H9 (cell line): Measurements from ENCODE around the gene VCX3B. TPM values are rescaled to one million over a fixed set of nuclear protein-coding genes. Genes with fewer than 3 reads are reported as not detected.

ENCODE experiments used
- DNase-seq: peaks from one replicate; pipeline ENCODE4 v3.0.0-alpha.2; 2017
- H2AFZ ChIP-seq: one replicate; pipeline ENCODE4 v1.6.1; 2013; ENCODE audit warnings: mild to moderate bottlenecking, low read length, control low read depth, moderate library complexity
- H2AK5ac ChIP-seq: 2 replicates; pipeline ENCODE4 v1.6.1; 2013; ENCODE audit warnings: low read length, control low read depth, mixed read lengths; ENCODE audit not compliant: insufficient read length
- H2BK120ac ChIP-seq: one replicate; pipeline ENCODE4 v1.6.1; 2013; ENCODE audit warnings: low read depth, mild to moderate bottlenecking, low read length, control low read depth, inconsistent platforms; ENCODE audit not compliant: poor library complexity, severe bottlenecking
- H2BK12ac ChIP-seq: 2 replicates; pipeline ENCODE4 v1.6.1; 2013; ENCODE audit warnings: low read length, control low read depth, mixed read lengths, low read depth; ENCODE audit not compliant: insufficient read length
- H2BK15ac ChIP-seq: 2 replicates; pipeline ENCODE4 v1.6.1; 2013; ENCODE audit warnings: low read depth, low read length, control low read depth
- H2BK20ac ChIP-seq: one replicate; pipeline ENCODE4 v1.6.1; 2013; ENCODE audit warnings: low read depth, mild to moderate bottlenecking, low read length, control low read depth, inconsistent platforms; ENCODE audit not compliant: poor library complexity, severe bottlenecking
- H2BK5ac ChIP-seq: 2 replicates; pipeline ENCODE4 v1.6.1; 2013; ENCODE audit warnings: low read length, control low read depth, mixed read lengths; ENCODE audit not compliant: insufficient read length
- H3K14ac ChIP-seq: 2 replicates; pipeline ENCODE4 v1.6.1; 2013; ENCODE audit warnings: low read length, control low read depth; ENCODE audit not compliant: insufficient read depth
- H3K18ac ChIP-seq: 2 replicates; pipeline ENCODE4 v1.6.1; 2013; ENCODE audit warnings: low read depth, mild to moderate bottlenecking, mixed read lengths, low read length, control low read depth; ENCODE audit not compliant: insufficient read length
- H3K23ac ChIP-seq: 2 replicates; pipeline ENCODE4 v1.6.1; 2013; ENCODE audit warnings: low read length, control low read depth, mixed read lengths, low read depth; ENCODE audit not compliant: insufficient read length
- H3K23me2 ChIP-seq: 2 replicates; pipeline ENCODE4 v1.6.1; 2013; ENCODE audit warnings: low read depth, mild to moderate bottlenecking, mixed read lengths, low read length, control low read depth; ENCODE audit not compliant: insufficient read length, poor library complexity, severe bottlenecking
- H3K27ac ChIP-seq: 2 replicates; pipeline ENCODE4 v1.5.1; 2013; ENCODE audit warnings: low read length, control low read depth, mixed read lengths, low read depth; ENCODE audit not compliant: insufficient read length
- H3K27me3 ChIP-seq: 2 replicates; pipeline ENCODE4 v1.6.1; 2013; ENCODE audit warnings: low read length, control low read depth, inconsistent platforms; ENCODE audit not compliant: insufficient read depth
- H3K4ac ChIP-seq: 2 replicates; pipeline ENCODE4 v1.6.1; 2013; ENCODE audit warnings: low read depth, mild to moderate bottlenecking, control low read depth, inconsistent platforms, low read length, moderate library complexity
- H3K4me1 ChIP-seq: 2 replicates; pipeline ENCODE4 v1.6.1; 2013; ENCODE audit warnings: low read length, control low read depth, inconsistent platforms; ENCODE audit not compliant: insufficient read depth
- H3K4me2 ChIP-seq: 2 replicates; pipeline ENCODE4 v1.6.1; 2013; ENCODE audit warnings: low read length, control low read depth, mixed read lengths; ENCODE audit not compliant: insufficient read length, insufficient read depth
- H3K56ac ChIP-seq: 2 replicates; pipeline ENCODE4 v1.6.1; 2013; ENCODE audit warnings: low read depth, mild to moderate bottlenecking, mixed read lengths, low read length, control low read depth; ENCODE audit not compliant: insufficient read length
- H3K79me1 ChIP-seq: 2 replicates; pipeline ENCODE4 v1.6.1; 2013; ENCODE audit warnings: low read depth, mild to moderate bottlenecking, moderate library complexity, low read length, control low read depth, inconsistent platforms; ENCODE audit not compliant: insufficient read depth, poor library complexity, severe bottlenecking
- H3K79me2 ChIP-seq: 2 replicates; pipeline ENCODE4 v1.6.1; 2013; ENCODE audit warnings: low read length, control low read depth, inconsistent platforms; ENCODE audit not compliant: insufficient read depth
- H3K9ac ChIP-seq: 2 replicates; pipeline ENCODE4 v1.6.1; 2013; ENCODE audit warnings: low read length, control low read depth, mixed read lengths; ENCODE audit not compliant: insufficient read length; ENCODE audit errors: extremely low read depth
- H3K9me3 ChIP-seq: one replicate; pipeline ENCODE4 v1.6.1; 2013; ENCODE audit warnings: low read depth, low read length, inconsistent platforms; ENCODE audit not compliant: control insufficient read depth
- H3T11ph ChIP-seq: one replicate; pipeline ENCODE4 v1.6.1; 2013; ENCODE audit warnings: mild to moderate bottlenecking, low read length, control low read depth, inconsistent platforms
- H4K20me1 ChIP-seq: one replicate; pipeline ENCODE4 v1.6.1; 2013; ENCODE audit not compliant: control insufficient read depth, insufficient read length, insufficient read depth
- H4K5ac ChIP-seq: 2 replicates; pipeline ENCODE4 v1.6.1; 2013; ENCODE audit warnings: low read depth, mild to moderate bottlenecking, mixed read lengths, low read length, control low read depth; ENCODE audit not compliant: insufficient read length
- H4K8ac ChIP-seq: replicated peaks from 2 replicates; pipeline ENCODE4 v1.6.1; 2013; ENCODE audit warnings: low read length, control low read depth, mixed read lengths, low read depth; ENCODE audit not compliant: insufficient read length
- H4K91ac ChIP-seq: 2 replicates; pipeline ENCODE4 v1.6.1; 2013; ENCODE audit warnings: low read depth, mild to moderate bottlenecking, moderate library complexity, mixed read lengths, low read length, control low read depth; ENCODE audit not compliant: insufficient read length
- H3K27ac Mint-ChIP-seq, 3 experiments: 2 replicates in 2 of 3; 3 replicates in 1 of 3; pipeline ENCODE4 v1.8.0; 2020 to 2021; ENCODE audit warnings: mixed read lengths in 3 of 3, mild to moderate bottlenecking in 1 of 3, moderate library complexity in 1 of 3
- H3K27me3 Mint-ChIP-seq: 2 replicates; pipeline ENCODE4 v1.8.0; 2021; ENCODE audit warnings: low read depth, mild to moderate bottlenecking, moderate library complexity, mixed read lengths
- H3K36me3 Mint-ChIP-seq, 3 experiments: 2 replicates in 2 of 3; 3 replicates in 1 of 3; pipeline ENCODE4 v1.8.0; 2020 to 2021; ENCODE audit warnings: low read depth in 3 of 3, mixed read lengths in 3 of 3; ENCODE audit not compliant: insufficient read depth in 1 of 3
- H3K4me1 Mint-ChIP-seq, 2 experiments: 2 replicates each; pipeline ENCODE4 v1.8.0; 2020; ENCODE audit warnings: mixed read lengths in 2 of 2
- H3K4me3 Mint-ChIP-seq, 2 experiments: 2 replicates in 1 of 2; 3 replicates in 1 of 2; pipeline ENCODE4 v1.8.0; 2020 to 2021; ENCODE audit warnings: mild to moderate bottlenecking in 2 of 2, mixed read lengths in 2 of 2, moderate library complexity in 1 of 2
- H3K9me3 Mint-ChIP-seq, 2 experiments: 2 replicates in 1 of 2; 3 replicates in 1 of 2; pipeline ENCODE4 v1.8.0; 2020; ENCODE audit warnings: mild to moderate bottlenecking in 2 of 2, mixed read lengths in 2 of 2, moderate library complexity in 1 of 2
- CTCF ChIP-seq: fragments of 200-600 bp; sonication (generic); conservative IDR thresholded peaks from 3 replicates; pipeline ENCODE4 v1.8.0; 2021; ENCODE audit warnings: antibody characterized with exemption, mild to moderate bottlenecking
- WGBS: extraction: QIAGEN DNeasy Blood & Tissue Kit; methylation state at CpG from one replicate; pipeline ENCODE4 v1.1.7; 2013; ENCODE audit warnings: missing lambda C conversion rate, low lambda C conversion rate, mixed read lengths; ENCODE audit not compliant: insufficient read length; ENCODE audit errors: extremely low coverage; 5-methylcytosine and 5-hydroxymethylcytosine counted together
- total RNA-seq: library from RNA; stranded (reverse); gene quantifications from 2 replicates; pipeline ENCODE4 v1.2.1, GENCODE V29; 2021

VCX3B gene
- total RNA-seq, 1 experiment from 2014 or later = not detected

- no peak overlapping the region for H3K27ac Mint-ChIP-seq
- H3K79me2 ChIP-seq = no peaks in the 10 kb centered on the region
- no peak overlapping the region for H3K4ac ChIP-seq
- H4K5ac ChIP-seq = no peak overlapping the region
- no peak overlapping the region for H3K18ac ChIP-seq
- no peak overlapping the region for H4K91ac ChIP-seq
- no peak overlapping the region for H2BK5ac ChIP-seq
- no peaks in the 10 kb centered on the region for H3K9me3 Mint-ChIP-seq
- H3K79me1 ChIP-seq = no peaks in the 10 kb centered on the region
- no peak overlapping the region for H3T11ph ChIP-seq
- H3K4me3 Mint-ChIP-seq = no peak overlapping the region
- H3K27me3 ChIP-seq = no peaks in the 10 kb centered on the region
- H2BK15ac ChIP-seq = no peak overlapping the region
- no peaks in the 10 kb centered on the region for H3K9me3 ChIP-seq
- no peaks in the 10 kb centered on the region; a peak in 1 of 7 replicates for H3K36me3 Mint-ChIP-seq
- no peaks in the 10 kb centered on the region; the same call in 1 of the 2 replicates for H3K27me3 Mint-ChIP-seq
- no peak overlapping the region for H3K56ac ChIP-seq
- H3K14ac ChIP-seq = no peak overlapping the region
- no peak overlapping the region for H2AFZ ChIP-seq
- H3K4me1 ChIP-seq = peaks cover 2% of the 10 kb centered on the region; the same call in 1 of the 2 replicates
- no peak overlapping the region for H2BK12ac ChIP-seq
- H4K20me1 ChIP-seq = no peaks in the 10 kb centered on the region
- H3K4me2 ChIP-seq = no peak overlapping the region
- no peak overlapping the region for H3K9ac ChIP-seq
- no peak overlapping the region for H2BK120ac ChIP-seq
- H4K8ac ChIP-seq = no peak overlapping the region
- no CpG with 5 or more reads among the region's 3 CpGs for WGBS
- no peaks in the 10 kb centered on the region for H3K23me2 ChIP-seq
- H3K4me1 Mint-ChIP-seq = no peaks in the 10 kb centered on the region; a peak in 1 of 4 replicates
- no peak for DNase-seq
- no peak overlapping the region for H3K23ac ChIP-seq
- H3K27ac ChIP-seq = no peak overlapping the region
- H2BK20ac ChIP-seq = no peak overlapping the region
- H2AK5ac ChIP-seq = no peak overlapping the region
- TF ChIP-seq CTCF = no peak
Observed at GRCh38 chrX:8432396-8432795, 32.2 kb upstream of the VCX3B start.
